HCT116 (cell line): ENCODE measurements around the gene RNGTT. TPM values are rescaled to one million over a fixed set of nuclear protein-coding genes. Genes with fewer than 3 reads are reported as not detected.
"Not testable (repeated sequence)": the region's sequence is repeated elsewhere in the genome, so short reads cannot be mapped to it uniquely, and the experiment has no call there.

ENCODE experiments used
- ATAC-seq: fragments of 200-7000 bp; cut with Tn5 transposase; 2 replicates; pipeline ENCODE4 v1.9.1; 2020; ENCODE audit warnings: mild to moderate bottlenecking, moderate library complexity
- BruUV-seq: library from RNA; stranded (reverse); fragments of 400-500 nt; replicated peaks from 2 replicates; lab custom pipeline; 2021; lab: Mats Ljungman, UMichigan
- CTCF ChIA-PET: fragments of 300-600 bp; sonication (Branson Sonifier 250); formaldehyde crosslinking; loops from one replicate; lab custom pipeline; 2021; ENCODE audit warnings: antibody characterized with exemption; lab: Charles Lee
- POLR2A ChIA-PET: fragments of 300-600, 350-600 bp; sonication (Branson Sonifier 250); formaldehyde crosslinking; loops from one replicate; lab custom pipeline; 2021; ENCODE audit warnings: antibody characterized with exemption; lab: Charles Lee
- RAD21 ChIA-PET, 2 experiments: fragments of 300-600 bp; sonication (Branson Sonifier 250); formaldehyde crosslinking; loops; one replicate each; lab custom pipeline; 2023; ENCODE audit warnings: low total read pairs in 2 of 2; ENCODE audit not compliant: uncharacterized antibody in 2 of 2, unreplicated experiment in 2 of 2, low non-redundant PET in 1 of 2; lab: Charles Lee
- DNase-seq: peaks from one replicate; pipeline ENCODE4 v3.0.0-alpha.2; 2010; ENCODE audit warnings: low read depth, low spot score
- H2AFZ ChIP-seq: fragments of 200-600 bp; shearing (Covaris generic), sonication (generic); 2 replicates; pipeline ENCODE4 v1.6.1; 2017; ENCODE audit warnings: low read depth, mixed run types, mixed read lengths, antibody characterized with exemption, low read length; ENCODE audit not compliant: poor library complexity, severe bottlenecking
- H3K27ac ChIP-seq: 2 replicates; pipeline ENCODE4 v1.5.1; 2012; ENCODE audit warnings: low read depth, low read length
- H3K27me3 ChIP-seq: fragments of 200-600 bp; sonication (generic); 2 replicates; pipeline ENCODE4 v1.6.1; 2016; ENCODE audit warnings: mixed run types, low read length, mixed read lengths; ENCODE audit not compliant: insufficient read depth
- H3K36me3 ChIP-seq, 2 experiments: fragments of 200-500 bp in 1 of 2; fragments of 200-600 bp in 1 of 2; sonication (Bioruptor generic) in 1 of 2; sonication (generic) in 1 of 2; 2 replicates each; pipeline versions ENCODE4 v1.5.1 to v1.6.1; 2014 to 2016; ENCODE audit warnings: low read length in 2 of 2, inconsistent platforms in 1 of 2, mixed read lengths in 1 of 2, mixed run types in 1 of 2; ENCODE audit not compliant: insufficient read depth in 2 of 2, control insufficient read depth in 1 of 2
- H3K4me1 ChIP-seq, 2 experiments: fragments of 200-600 bp in 1 of 2; sonication (generic) in 1 of 2; 2 replicates each; pipeline versions ENCODE4 v1.5.1 to v1.6.1; 2012 to 2017; ENCODE audit warnings: low read length in 2 of 2, inconsistent platforms in 1 of 2, mild to moderate bottlenecking in 1 of 2, mixed read lengths in 1 of 2, mixed run types in 1 of 2, moderate library complexity in 1 of 2; ENCODE audit not compliant: insufficient read depth in 2 of 2, control insufficient read depth in 1 of 2
- H3K4me2 ChIP-seq: fragments of 200-600 bp; sonication (generic); 2 replicates; pipeline ENCODE4 v1.6.1; 2017; ENCODE audit warnings: mixed run types, low read length, mixed read lengths
- H3K4me3 ChIP-seq, 2 experiments: fragments of 200-600 bp in 1 of 2; sonication (generic) in 1 of 2; replicated peaks in 1 of 2; 2 replicates each; pipeline ENCODE4 v1.5.1; 2011 to 2016; ENCODE audit warnings: low read length in 2 of 2, control low read depth in 1 of 2, low read depth in 1 of 2, mild to moderate bottlenecking in 1 of 2, mixed read lengths in 1 of 2, mixed run types in 1 of 2
- H3K79me2 ChIP-seq: fragments of 200-600 bp; sonication (generic); 2 replicates; pipeline ENCODE4 v1.6.1; 2017; ENCODE audit warnings: mild to moderate bottlenecking, mixed run types, low read length, moderate library complexity, mixed read lengths; ENCODE audit not compliant: insufficient read depth
- H3K9ac ChIP-seq: fragments of 200-600 bp; sonication (generic); 2 replicates; pipeline ENCODE4 v1.6.1; 2016; ENCODE audit warnings: low read length, mixed read lengths
- H3K9me2 ChIP-seq: fragments of 200-600 bp; sonication (generic), shearing (Covaris generic); 2 replicates; pipeline ENCODE4 v1.6.1; 2017; ENCODE audit warnings: mixed run types, mild to moderate bottlenecking, moderate library complexity; ENCODE audit not compliant: insufficient read depth
- H3K9me3 ChIP-seq, 2 experiments: fragments of 200-500 bp in 1 of 2; fragments of 200-600 bp in 1 of 2; sonication (Bioruptor generic) in 1 of 2; sonication (generic) in 1 of 2; 2 replicates each; pipeline ENCODE4 v1.6.1; 2014 to 2017; ENCODE audit warnings: low read length in 2 of 2, mixed read lengths in 2 of 2, inconsistent platforms in 1 of 2, low read depth in 1 of 2, mild to moderate bottlenecking in 1 of 2, mixed run types in 1 of 2, moderate library complexity in 1 of 2; ENCODE audit not compliant: control insufficient read depth in 1 of 2, insufficient read depth in 1 of 2
- H4K20me1 ChIP-seq: fragments of 200-600 bp; sonication (generic), shearing (Covaris generic); 2 replicates; pipeline ENCODE4 v1.6.1; 2017; ENCODE audit warnings: mixed run types, mild to moderate bottlenecking, moderate library complexity; ENCODE audit not compliant: insufficient read depth
- EZH2 ChIP-seq: fragments of 200-600 bp; sonication (generic); IDR thresholded peaks from 2 replicates; pipeline ENCODE4 v1.6.1; 2017; ENCODE audit warnings: antibody characterized with exemption, mixed run types
- JUND ChIP-seq: IDR thresholded peaks from 2 replicates; pipeline ENCODE4 v1.6.1; 2012
- POLR2AphosphoS5 ChIP-seq: IDR thresholded peaks from 2 replicates; pipeline ENCODE4 v1.6.1; 2011; ENCODE audit warnings: mild to moderate bottlenecking, low read depth, low read length, moderate library complexity
- RAD21 ChIP-seq: IDR thresholded peaks from 2 replicates; pipeline ENCODE4 v1.6.1; 2012; ENCODE audit warnings: low read depth, mild to moderate bottlenecking
- SIN3A ChIP-seq: IDR thresholded peaks from 2 replicates; pipeline ENCODE4 v1.6.1; 2012; ENCODE audit warnings: low read depth
- SRF ChIP-seq: IDR thresholded peaks from 2 replicates; pipeline ENCODE4 v1.6.1; 2012; ENCODE audit warnings: low read depth
- TCF7L2 ChIP-seq: IDR thresholded peaks from 2 replicates; pipeline ENCODE4 v1.7.0; 2011; ENCODE audit warnings: borderline replicate concordance, inconsistent platforms; ENCODE audit not compliant: insufficient read depth, insufficient read length; ENCODE audit errors: extremely low read depth
- YY1 ChIP-seq: IDR thresholded peaks from 2 replicates; pipeline ENCODE4 v1.6.1; 2011; ENCODE audit warnings: low read length, low read depth, moderate library complexity, mild to moderate bottlenecking; ENCODE audit not compliant: insufficient replicate concordance; ENCODE audit errors: extremely low read depth
- intact Hi-C: fragments of 100-400 bp; cut with micrococcal nuclease; formaldehyde crosslinking; loops from 2 replicates; pipeline ENCODE4 v1.10.0; 2022
- total RNA-seq: library from RNA; stranded (reverse); gene quantifications from one replicate; pipeline ENCODE4 v1.2.1, GENCODE V29; 2021; ENCODE audit not compliant: unreplicated experiment
- TF ChIP-seq, protein P1 (sequence below): IDR thresholded peaks from 2 replicates; pipeline ENCODE4 v1.6.1; 2011; ENCODE audit warnings: mild to moderate bottlenecking, low read length, moderate library complexity; ENCODE audit not compliant: insufficient replicate concordance; ENCODE audit errors: extremely low read depth
- TF ChIP-seq, protein P2 (sequence below): IDR thresholded peaks from 2 replicates; pipeline ENCODE4 v1.6.1; 2012; ENCODE audit warnings: low read depth
- TF ChIP-seq, protein P3 (sequence below), 3 experiments: fragments of 200-600 bp in 1 of 3; sonication (generic) in 1 of 3; IDR thresholded peaks in 2 of 3; conservative IDR thresholded peaks in 1 of 3; 2 replicates each; pipeline ENCODE4 v1.5.1; 2012 to 2017; ENCODE audit warnings: low read depth in 2 of 3, low read length in 2 of 3, antibody characterized with exemption in 1 of 3, borderline replicate concordance in 1 of 3, control low read depth in 1 of 3, mild to moderate bottlenecking in 1 of 3, mixed read lengths in 1 of 3, mixed run types in 1 of 3, moderate library complexity in 1 of 3; ENCODE audit not compliant: insufficient read depth in 1 of 3

The RNGTT gene
- total RNA-seq, 1 experiment from 2014 or later: 23.0 TPM

DNA sequence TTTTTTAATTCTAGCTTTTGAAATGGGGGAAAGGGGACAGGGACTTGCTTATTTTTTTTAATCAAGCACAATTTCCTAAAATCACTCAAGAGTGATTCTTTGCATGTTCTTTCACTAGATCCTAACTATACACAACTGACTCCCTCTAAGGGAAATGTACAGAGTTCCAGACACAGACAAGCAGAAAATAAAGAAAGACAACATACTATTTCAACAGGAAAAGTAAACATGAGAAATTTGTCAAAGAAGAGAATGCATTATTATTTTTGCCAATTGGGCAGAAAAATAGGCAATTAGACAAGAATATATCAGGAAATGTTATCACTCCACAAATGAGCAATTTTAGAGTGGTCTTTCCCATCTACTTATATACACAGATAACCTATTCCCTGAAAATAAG, 128.2 kb downstream of the RNGTT start:
- no peak overlapping the region for H2AFZ ChIP-seq
- ATAC-seq (no peak), DNase-seq (no peak)
- intact Hi-C loops: no loop called here
- ChIA-PET POLR2A (no interaction called here), CTCF (no interaction called here), RAD21 (no interaction called here)
- BruUV-seq: no TSS peak
- no peaks in the 10 kb centered on the region for H3K36me3 ChIP-seq
- H3K9me3 ChIP-seq: no peaks in the 10 kb centered on the region; a peak in 1 of 4 replicates
- H3K27ac ChIP-seq: no peak overlapping the region
- no peak overlapping the region for H3K9ac ChIP-seq
- H3K4me1 ChIP-seq: no peaks in the 10 kb centered on the region
- H3K4me2 ChIP-seq: no peak overlapping the region
- H3K79me2 ChIP-seq: no peaks in the 10 kb centered on the region
- H3K4me3 ChIP-seq: no peak overlapping the region
- H3K9me2 ChIP-seq: no peaks in the 10 kb centered on the region
- TF ChIP-seq, protein P1, sequence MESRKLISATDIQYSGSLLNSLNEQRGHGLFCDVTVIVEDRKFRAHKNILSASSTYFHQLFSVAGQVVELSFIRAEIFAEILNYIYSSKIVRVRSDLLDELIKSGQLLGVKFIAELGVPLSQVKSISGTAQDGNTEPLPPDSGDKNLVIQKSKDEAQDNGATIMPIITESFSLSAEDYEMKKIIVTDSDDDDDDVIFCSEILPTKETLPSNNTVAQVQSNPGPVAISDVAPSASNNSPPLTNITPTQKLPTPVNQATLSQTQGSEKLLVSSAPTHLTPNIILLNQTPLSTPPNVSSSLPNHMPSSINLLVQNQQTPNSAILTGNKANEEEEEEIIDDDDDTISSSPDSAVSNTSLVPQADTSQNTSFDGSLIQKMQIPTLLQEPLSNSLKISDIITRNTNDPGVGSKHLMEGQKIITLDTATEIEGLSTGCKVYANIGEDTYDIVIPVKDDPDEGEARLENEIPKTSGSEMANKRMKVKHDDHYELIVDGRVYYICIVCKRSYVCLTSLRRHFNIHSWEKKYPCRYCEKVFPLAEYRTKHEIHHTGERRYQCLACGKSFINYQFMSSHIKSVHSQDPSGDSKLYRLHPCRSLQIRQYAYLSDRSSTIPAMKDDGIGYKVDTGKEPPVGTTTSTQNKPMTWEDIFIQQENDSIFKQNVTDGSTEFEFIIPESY: no peak
- TF ChIP-seq EZH2 (no peak), RAD21 (no peak), POLR2AphosphoS5 (no peak), SIN3A (no peak), TCF7L2 (no peak), SRF (no peak), JUND (no peak), YY1 (no peak)
- TF ChIP-seq, protein P2, sequence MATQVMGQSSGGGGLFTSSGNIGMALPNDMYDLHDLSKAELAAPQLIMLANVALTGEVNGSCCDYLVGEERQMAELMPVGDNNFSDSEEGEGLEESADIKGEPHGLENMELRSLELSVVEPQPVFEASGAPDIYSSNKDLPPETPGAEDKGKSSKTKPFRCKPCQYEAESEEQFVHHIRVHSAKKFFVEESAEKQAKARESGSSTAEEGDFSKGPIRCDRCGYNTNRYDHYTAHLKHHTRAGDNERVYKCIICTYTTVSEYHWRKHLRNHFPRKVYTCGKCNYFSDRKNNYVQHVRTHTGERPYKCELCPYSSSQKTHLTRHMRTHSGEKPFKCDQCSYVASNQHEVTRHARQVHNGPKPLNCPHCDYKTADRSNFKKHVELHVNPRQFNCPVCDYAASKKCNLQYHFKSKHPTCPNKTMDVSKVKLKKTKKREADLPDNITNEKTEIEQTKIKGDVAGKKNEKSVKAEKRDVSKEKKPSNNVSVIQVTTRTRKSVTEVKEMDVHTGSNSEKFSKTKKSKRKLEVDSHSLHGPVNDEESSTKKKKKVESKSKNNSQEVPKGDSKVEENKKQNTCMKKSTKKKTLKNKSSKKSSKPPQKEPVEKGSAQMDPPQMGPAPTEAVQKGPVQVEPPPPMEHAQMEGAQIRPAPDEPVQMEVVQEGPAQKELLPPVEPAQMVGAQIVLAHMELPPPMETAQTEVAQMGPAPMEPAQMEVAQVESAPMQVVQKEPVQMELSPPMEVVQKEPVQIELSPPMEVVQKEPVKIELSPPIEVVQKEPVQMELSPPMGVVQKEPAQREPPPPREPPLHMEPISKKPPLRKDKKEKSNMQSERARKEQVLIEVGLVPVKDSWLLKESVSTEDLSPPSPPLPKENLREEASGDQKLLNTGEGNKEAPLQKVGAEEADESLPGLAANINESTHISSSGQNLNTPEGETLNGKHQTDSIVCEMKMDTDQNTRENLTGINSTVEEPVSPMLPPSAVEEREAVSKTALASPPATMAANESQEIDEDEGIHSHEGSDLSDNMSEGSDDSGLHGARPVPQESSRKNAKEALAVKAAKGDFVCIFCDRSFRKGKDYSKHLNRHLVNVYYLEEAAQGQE: no peak
- TF ChIP-seq, protein P3, sequence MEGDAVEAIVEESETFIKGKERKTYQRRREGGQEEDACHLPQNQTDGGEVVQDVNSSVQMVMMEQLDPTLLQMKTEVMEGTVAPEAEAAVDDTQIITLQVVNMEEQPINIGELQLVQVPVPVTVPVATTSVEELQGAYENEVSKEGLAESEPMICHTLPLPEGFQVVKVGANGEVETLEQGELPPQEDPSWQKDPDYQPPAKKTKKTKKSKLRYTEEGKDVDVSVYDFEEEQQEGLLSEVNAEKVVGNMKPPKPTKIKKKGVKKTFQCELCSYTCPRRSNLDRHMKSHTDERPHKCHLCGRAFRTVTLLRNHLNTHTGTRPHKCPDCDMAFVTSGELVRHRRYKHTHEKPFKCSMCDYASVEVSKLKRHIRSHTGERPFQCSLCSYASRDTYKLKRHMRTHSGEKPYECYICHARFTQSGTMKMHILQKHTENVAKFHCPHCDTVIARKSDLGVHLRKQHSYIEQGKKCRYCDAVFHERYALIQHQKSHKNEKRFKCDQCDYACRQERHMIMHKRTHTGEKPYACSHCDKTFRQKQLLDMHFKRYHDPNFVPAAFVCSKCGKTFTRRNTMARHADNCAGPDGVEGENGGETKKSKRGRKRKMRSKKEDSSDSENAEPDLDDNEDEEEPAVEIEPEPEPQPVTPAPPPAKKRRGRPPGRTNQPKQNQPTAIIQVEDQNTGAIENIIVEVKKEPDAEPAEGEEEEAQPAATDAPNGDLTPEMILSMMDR (IDR thresholded peaks at IDR 0.05 in 2 of 3, conservative IDR thresholded peaks at IDR 0.05 in 1 of 3; ENCODE audit: borderline replicate concordance in 1 of 3, insufficient read depth in 1 of 3, low read depth in 2 of 3, low read length in 2 of 3): no peak
- no peaks in the 10 kb centered on the region for H4K20me1 ChIP-seq
- no peaks in the 10 kb centered on the region for H3K27me3 ChIP-seq

DNA sequence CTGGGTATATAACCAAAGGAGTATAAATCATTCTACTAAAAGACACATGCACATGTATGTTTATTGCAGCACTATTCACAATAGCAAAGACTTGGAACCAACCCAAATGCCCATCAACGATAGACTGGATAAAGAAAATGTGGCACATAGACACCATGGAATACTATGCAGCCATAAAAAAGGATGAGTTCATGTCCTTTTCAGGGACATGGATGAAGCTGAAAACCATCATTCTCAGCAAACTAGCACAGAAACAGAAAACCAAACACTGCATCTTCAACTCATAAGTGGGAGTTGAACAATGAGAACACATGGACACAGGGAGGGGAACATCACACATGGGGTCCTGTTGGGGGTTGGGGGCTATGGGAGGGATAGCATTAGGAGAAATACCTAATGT, 130.3 kb downstream of the RNGTT start:
- DNase-seq, RAD21 ChIA-PET, H3K9me3 ChIP-seq, H4K20me1 ChIP-seq, H3K79me2 ChIP-seq, H3K9me2 ChIP-seq, H3K36me3 ChIP-seq, BruUV-seq, ATAC-seq, CTCF ChIA-PET, H3K4me1 ChIP-seq, POLR2A ChIA-PET, H3K4me3 ChIP-seq, H3K27me3 ChIP-seq, H3K27ac ChIP-seq, H3K4me2 ChIP-seq, H3K9ac ChIP-seq, H2AFZ ChIP-seq, intact Hi-C loops: not testable (repeated sequence)
